Measurements from ENCODE around the gene MIDN.
"Not testable (repeated sequence)": the region's sequence is repeated elsewhere in the genome, so short reads cannot be mapped to it uniquely, and the experiment has no call there.

Gene MIDN

GRCh38 chr19:1295169-1296012, 47.0 kb downstream of the MIDN start:
- no peak for DNase-seq (ENCODE audit: low read depth)

DNA sequence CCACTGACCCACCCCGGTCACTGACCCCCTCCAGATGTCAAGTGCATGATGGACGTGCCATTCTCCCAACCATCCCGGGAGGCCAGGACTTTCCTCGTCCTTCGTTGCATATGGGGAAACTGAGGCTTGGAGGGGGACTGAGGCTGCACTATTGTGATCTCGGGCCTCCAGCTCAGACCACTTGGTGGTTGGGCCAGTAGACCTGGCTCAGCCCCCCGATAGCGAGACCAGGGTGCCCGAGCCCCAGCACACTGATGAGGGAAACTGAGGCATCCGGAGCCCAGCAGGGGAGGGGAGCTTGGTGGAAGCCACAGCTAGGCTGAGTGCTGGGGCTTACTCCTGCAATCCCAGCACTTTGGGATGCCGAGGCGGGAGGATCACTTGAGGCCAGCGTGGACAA, 47.7 kb downstream of the MIDN start:
- DNase-seq (ENCODE audit: low read depth): no peak

DNA sequence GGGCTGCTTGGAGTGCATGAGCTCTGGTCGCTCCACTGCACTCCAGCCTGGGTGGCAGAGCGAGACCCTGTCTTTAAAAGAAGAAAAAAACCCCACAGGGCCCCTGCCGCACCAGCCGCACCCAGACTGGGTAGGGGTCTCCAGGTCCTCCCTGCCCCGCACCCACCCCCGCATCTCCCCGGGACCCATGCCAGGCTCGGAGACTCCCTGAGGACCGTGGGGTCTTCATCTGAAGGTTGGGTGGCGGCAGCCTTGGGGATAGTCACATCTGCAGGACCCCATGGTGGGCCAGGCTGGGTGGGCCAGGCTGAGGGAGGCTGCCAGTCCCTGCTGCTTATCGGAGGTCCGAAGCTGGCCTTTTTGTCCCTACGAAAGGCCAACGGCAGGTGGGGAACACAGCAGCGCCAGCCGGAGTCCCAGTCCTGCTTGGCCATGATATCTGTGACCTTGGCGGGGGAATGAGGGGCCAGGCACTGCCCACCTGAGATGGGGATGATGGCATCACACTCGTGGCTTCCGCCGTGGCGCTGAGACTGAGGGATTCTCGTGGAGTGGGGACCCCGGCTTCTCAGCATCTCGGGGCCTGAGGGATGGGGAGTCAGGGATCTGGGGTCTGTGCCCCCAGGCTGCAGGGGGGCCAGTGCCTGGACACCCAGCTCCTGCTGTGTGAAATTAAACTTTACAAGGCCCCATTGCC, 48.3 kb downstream of the MIDN start:
- DNase-seq (ENCODE audit: low read depth): no peak

GRCh38 chr19:1298235-1298634, 49.9 kb downstream of the MIDN start:
- no peak for DNase-seq (ENCODE audit: low read depth)

GRCh38 chr19:1299801-1300200, 51.4 kb downstream of the MIDN start:
- DNase-seq (ENCODE audit: low read depth): no peak

GRCh38 chr19:1300744-1301490, 52.5 kb downstream of the MIDN start:
- DNase-seq (ENCODE audit: low read depth): no peak

DNA sequence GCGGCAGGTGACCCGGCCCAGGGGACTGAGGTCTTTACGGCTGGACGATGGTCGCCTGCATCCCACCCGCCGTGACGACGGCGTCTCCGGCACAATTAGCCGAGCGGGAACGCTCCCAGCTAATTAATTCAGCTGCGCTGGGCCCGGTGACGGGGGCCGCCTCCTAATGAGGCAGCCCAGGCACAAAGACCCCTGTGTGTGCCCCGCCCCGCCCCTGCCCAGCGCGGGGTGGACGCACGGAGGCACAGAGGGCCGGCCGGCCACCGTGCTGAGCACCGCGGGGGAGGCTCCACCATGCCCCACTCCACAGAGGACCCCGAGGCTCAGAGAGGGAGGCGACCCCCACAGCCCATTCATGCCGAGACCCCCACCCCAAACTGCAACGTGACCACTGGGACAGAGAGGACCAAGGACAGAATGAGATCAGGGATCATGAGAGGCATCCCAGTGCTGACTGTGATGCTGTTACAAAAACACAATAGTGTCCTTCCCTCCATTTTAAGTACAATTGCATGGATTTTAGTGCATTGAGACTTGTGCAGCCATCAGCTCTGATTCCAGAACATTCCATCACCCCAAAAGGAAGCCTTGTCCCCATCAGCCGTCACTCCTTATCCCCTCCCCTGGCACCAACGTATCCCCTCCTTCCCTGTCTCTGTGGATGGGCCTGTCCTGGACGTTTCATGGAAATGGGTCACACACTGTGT, 54.3 kb downstream of the MIDN start:
- DNase-seq (ENCODE audit: low read depth): no peak

- no peak for DNase-seq (ENCODE audit: low read depth)
Observed at GRCh38 chr19:1304197-1304924, 56.0 kb downstream of the MIDN start.

GRCh38 chr19:1305354-1305753, 57.0 kb downstream of the MIDN start:
- not testable (repeated sequence) for DNase-seq (ENCODE audit: low read depth)

- no peak for DNase-seq (ENCODE audit: low read depth)
Observed at GRCh38 chr19:1307320-1307719, 58.9 kb downstream of the MIDN start.

DNA sequence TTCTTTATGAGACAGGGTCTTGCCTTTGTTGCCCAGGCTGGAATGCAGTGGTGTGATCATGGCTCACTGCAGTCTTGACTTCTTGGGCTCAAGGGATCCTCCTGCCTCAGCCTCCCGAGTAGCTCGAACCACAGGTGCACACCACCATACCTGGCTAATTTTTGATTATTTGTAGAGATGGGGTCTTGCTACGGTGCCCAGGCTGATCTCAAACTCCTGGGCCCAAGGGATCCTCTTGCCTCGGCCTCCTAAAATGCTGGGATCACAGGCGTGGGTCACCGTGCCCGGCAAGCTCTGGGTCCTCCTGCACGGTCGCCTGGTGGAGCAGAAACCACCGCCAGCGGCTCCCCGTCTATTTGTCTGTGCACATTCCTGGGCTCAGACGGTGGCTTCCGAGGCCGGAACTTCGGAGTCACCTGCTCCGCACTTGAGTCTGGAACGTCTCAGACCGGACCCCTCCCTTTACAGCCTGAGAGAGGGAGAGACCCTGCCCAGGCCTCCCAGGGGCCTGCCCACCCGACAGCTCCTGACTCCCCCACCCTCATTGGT, 59.4 kb downstream of the MIDN start:
- no peak for DNase-seq (ENCODE audit: low read depth)

DNA sequence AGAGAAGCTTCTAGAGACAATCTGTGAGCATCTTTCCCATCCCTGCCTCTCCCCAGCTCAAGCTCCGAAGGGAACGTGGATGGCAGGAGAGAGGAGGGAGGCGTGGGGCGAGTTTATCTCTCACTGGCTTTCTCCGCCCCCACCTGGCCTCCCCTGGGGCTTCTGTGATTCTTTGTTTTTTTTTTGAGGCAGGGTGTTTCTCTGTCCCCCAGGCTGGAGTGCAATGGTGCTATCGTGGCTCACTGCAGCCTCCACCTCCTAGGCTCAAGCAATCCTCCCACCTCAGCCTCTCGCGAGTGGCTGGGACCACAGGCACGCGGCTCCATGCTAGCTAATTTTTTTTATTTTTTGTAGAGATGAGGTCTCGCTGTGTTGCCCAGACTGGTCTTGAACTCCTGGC, 60.3 kb downstream of the MIDN start:
- no peak for DNase-seq (ENCODE audit: low read depth)
